BLaER1 (cell line): ENCODE data around the gene ZSCAN30.

ENCODE experiments used
- H3K27ac ChIP-seq: shearing (Covaris generic); formaldehyde crosslinking; 2 replicates; pipeline ENCODE4 v1.8.1; 2022
- H3K27me3 ChIP-seq: shearing (Covaris generic); formaldehyde crosslinking; 2 replicates; pipeline ENCODE4 v1.8.1; 2022
- H3K36me3 ChIP-seq: shearing (Covaris generic); formaldehyde crosslinking; 2 replicates; pipeline ENCODE4 v1.8.1; 2022
- H3K4me1 ChIP-seq: shearing (Covaris generic); formaldehyde crosslinking; 2 replicates; pipeline ENCODE4 v1.8.1; 2022
- H3K4me2 ChIP-seq: shearing (Covaris generic); formaldehyde crosslinking; 2 replicates; pipeline ENCODE4 v1.8.1; 2022
- H3K4me3 ChIP-seq: shearing (Covaris generic); formaldehyde crosslinking; 2 replicates; pipeline ENCODE4 v1.8.1; 2022
- H3K9ac ChIP-seq: shearing (Covaris generic); formaldehyde crosslinking; 2 replicates; pipeline ENCODE4 v1.8.1; 2022
- H3K9me3 ChIP-seq: shearing (Covaris generic); formaldehyde crosslinking; 2 replicates; pipeline ENCODE4 v1.8.1; 2022
- H4K20me1 ChIP-seq: shearing (Covaris generic); formaldehyde crosslinking; 2 replicates; pipeline ENCODE4 v1.8.1; 2022
- Cebpa-rat ChIP-seq: shearing (Covaris generic); IDR thresholded peaks from 2 replicates; pipeline ENCODE4 v1.8.1; 2022

Gene ZSCAN30

DNA sequence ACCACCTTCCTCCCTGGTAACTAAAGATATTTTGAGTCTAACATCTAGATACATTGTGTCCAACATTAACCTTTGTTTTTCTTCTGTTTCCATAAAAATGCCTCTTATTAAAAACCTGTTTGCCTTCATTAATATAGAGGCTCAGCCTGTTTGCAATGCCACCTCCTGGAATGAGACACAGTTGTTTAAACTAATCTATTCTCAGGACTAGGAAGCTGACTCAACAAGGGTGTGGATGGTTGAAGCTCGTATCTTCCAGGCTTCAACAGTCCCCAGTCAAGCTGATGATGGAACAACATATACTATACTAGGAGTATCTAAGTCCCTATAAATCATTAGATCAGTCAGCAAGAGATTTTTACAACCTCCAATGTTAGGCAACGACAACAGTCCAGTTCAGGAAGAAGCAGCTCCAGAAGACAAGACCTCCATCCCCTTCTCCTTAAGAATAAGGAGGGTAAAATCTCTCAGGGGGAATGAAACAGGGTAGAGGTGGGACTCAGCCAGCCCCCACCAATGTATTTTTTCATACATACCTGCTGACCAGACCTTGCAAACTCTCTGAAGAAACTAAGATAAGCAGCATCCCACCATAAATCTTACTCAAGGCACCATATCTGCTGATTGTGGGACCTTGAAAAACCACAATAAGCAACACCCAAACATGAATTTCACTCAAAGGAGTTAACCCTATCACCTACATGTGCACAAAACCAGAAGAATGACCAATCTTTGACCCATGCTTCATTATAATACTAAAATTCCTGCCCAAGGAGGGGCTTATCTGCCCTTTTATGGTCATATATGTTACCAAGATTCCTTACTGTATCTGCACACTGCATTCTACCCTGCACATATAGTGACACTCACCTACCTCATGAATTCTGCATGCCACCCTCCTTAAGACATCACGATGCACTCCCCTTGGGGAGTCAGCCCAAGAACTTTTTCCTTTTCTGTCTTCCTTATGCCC lies 32.7 kb upstream of the ZSCAN30 start:
- no peaks in the 10 kb centered on the region for H3K9me3 ChIP-seq
- H3K4me1 ChIP-seq: no peaks in the 10 kb centered on the region; the same call in 1 of the 2 replicates
- H3K9ac ChIP-seq: no peak overlapping the region
- H3K4me3 ChIP-seq: no peak overlapping the region
- no peak for TF ChIP-seq Cebpa-rat
- no peak overlapping the region for H3K27ac ChIP-seq
- no peaks in the 10 kb centered on the region for H3K27me3 ChIP-seq
- H3K36me3 ChIP-seq: no peaks in the 10 kb centered on the region
- H4K20me1 ChIP-seq: no peaks in the 10 kb centered on the region
- H3K4me2 ChIP-seq: no peak overlapping the region

DNA sequence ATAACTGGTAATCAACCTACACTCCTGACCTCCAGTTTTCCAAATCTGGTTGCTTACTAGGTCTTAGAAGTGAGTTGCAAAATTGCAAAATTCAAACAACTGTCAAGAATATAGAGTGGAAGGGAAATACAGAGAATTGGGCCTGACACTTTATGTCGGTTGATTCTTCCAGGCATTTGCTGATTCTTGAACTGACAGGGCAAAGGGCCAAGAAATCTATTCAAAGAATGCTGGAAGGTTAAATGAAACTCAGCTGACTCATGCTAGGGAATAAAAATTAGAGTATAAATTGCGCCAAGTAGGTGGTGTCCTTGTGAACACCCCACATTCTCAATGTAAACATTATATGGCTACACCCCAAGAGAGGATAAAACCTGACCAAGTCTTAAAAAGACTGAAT lies 21.5 kb upstream of the ZSCAN30 start:
- H3K4me1 ChIP-seq: no peaks in the 10 kb centered on the region
- H3K4me3 ChIP-seq: no peak overlapping the region
- H3K9ac ChIP-seq: no peak overlapping the region
- no peaks in the 10 kb centered on the region for H3K27me3 ChIP-seq
- no peaks in the 10 kb centered on the region for H4K20me1 ChIP-seq
- no peak overlapping the region for H3K4me2 ChIP-seq
- H3K36me3 ChIP-seq: peaks cover 38% of the 10 kb centered on the region
- no peak overlapping the region for H3K27ac ChIP-seq
- peaks cover 74% of the 10 kb centered on the region for H3K9me3 ChIP-seq
- TF ChIP-seq Cebpa-rat: no peak

DNA sequence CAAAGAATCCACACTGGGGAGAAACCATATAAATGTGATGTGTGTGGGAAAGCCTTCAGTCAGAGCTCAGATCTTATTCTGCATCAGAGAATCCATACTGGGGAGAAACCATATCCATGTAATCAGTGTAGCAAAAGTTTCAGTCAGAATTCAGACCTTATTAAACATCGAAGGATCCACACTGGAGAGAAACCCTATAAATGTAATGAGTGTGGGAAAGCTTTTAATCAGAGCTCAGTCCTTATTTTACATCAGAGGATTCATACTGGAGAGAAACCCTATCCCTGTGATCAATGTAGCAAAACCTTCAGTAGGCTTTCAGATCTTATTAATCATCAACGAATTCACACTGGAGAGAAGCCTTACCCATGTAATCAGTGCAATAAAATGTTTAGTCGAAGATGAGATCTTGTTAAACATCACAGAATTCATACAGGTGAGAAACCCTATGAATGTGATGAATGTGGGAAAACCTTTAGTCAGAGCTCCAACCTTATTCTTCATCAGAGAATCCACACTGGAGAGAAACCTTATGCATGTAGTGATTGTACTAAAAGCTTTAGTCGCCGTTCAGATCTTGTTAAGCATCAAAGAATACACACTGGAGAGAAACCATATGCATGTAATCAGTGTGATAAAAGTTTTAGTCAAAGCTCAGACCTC lies 16.7 kb upstream of the ZSCAN30 start:
- H3K27ac ChIP-seq: no peak overlapping the region
- H3K27me3 ChIP-seq: no peaks in the 10 kb centered on the region
- H3K4me2 ChIP-seq: no peak overlapping the region
- H3K4me1 ChIP-seq: no peaks in the 10 kb centered on the region
- H3K9ac ChIP-seq: no peak overlapping the region
- no peaks in the 10 kb centered on the region for H4K20me1 ChIP-seq
- 0 out of 2 replicates have a peak overlapping the region, but pooled peaks have one; percentile 34 for H3K4me3 ChIP-seq
- peaks cover 85% of the 10 kb centered on the region for H3K36me3 ChIP-seq
- TF ChIP-seq Cebpa-rat: no peak
- peaks cover 99% of the 10 kb centered on the region for H3K9me3 ChIP-seq

DNA sequence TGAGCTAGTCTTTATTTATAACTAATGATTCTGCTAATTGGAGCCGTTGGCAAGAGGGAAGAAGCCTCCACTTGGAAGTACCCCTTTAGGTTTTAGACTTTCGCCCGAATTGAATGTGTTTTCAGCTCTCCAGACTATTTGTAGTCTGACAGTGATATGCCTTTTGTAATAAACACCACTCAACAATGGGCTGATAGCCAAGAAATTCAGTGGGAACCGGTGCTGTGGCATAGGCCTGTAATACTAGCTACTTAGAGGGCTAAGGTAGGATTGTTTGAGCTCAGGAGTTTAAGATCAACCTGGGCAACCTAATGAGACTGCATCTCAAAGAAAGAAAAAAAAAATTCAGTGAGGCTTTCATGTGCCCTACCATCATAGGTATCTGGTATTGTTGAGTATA lies 13.6 kb upstream of the ZSCAN30 start:
- no peak overlapping the region for H3K4me2 ChIP-seq
- no peak overlapping the region for H3K27ac ChIP-seq
- no peaks in the 10 kb centered on the region for H4K20me1 ChIP-seq
- H3K4me3 ChIP-seq: peak overlapping the region; percentile 8; the same call in 1 of the 2 replicates
- TF ChIP-seq Cebpa-rat: no peak
- no peaks in the 10 kb centered on the region for H3K4me1 ChIP-seq
- peaks cover 99% of the 10 kb centered on the region for H3K9me3 ChIP-seq
- no peaks in the 10 kb centered on the region for H3K27me3 ChIP-seq
- H3K9ac ChIP-seq: no peak overlapping the region
- H3K36me3 ChIP-seq: peaks cover 93% of the 10 kb centered on the region

DNA sequence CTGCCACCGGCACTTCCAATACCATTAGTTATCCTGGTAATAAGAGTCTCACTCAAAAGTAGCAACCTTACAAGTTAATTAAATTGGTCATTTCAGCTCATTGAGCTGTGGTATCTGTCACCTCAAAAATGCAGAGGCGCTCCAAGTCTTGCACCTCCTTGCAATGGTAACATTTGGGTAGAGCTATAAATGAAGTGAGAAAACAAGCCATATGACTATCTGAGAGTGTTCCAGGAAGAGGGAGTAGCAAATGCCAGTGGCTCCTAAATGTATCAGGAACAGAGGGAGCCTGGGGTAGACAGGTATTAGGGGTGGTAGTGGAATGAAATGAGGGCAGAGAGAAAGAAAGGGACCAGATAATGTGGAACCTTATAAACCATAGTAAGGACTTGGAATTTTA lies 6.0 kb upstream of the ZSCAN30 start:
- no peak overlapping the region for H3K27ac ChIP-seq
- H3K9me3 ChIP-seq: peaks cover 57% of the 10 kb centered on the region
- no peak overlapping the region for H3K4me2 ChIP-seq
- H3K36me3 ChIP-seq: peaks cover 82% of the 10 kb centered on the region
- H3K9ac ChIP-seq: no peak overlapping the region
- H3K4me3 ChIP-seq: no peak overlapping the region
- TF ChIP-seq Cebpa-rat: no peak
- H4K20me1 ChIP-seq: no peaks in the 10 kb centered on the region; the same call in 1 of the 2 replicates
- H3K4me1 ChIP-seq: peaks cover 11% of the 10 kb centered on the region
- H3K27me3 ChIP-seq: no peaks in the 10 kb centered on the region

DNA sequence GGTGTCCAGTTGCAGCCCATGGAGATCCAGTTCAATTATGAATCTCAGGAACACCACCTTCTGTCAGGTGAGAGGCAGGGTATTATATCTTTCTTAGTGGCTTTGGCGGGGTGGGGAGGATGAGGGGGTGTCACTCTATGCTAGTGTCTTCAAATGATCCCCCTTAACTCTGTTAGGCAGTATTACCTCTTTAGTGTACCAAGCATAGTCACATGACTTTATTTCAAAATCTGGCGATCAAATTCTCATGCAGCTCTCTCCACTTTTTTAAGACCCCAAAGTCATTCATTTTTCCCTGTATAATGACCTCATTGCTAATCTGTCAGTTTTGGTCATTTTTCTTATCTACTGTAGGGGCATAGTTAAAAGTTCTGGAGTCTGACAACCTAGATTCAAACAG lies 1.1 kb upstream of the ZSCAN30 start:
- H3K36me3 ChIP-seq: peaks cover 40% of the 10 kb centered on the region
- peaks cover 26% of the 10 kb centered on the region for H3K9me3 ChIP-seq
- no peaks in the 10 kb centered on the region for H3K27me3 ChIP-seq
- H3K4me3 ChIP-seq: peak overlapping the region; percentile 75
- peak overlapping the region; percentile 83; the same call in 1 of the 2 replicates for H3K27ac ChIP-seq
- H3K9ac ChIP-seq: peak overlapping the region; percentile 84
- H4K20me1 ChIP-seq: no peaks in the 10 kb centered on the region; the same call in 1 of the 2 replicates
- peak overlapping the region; percentile 91 for H3K4me2 ChIP-seq
- TF ChIP-seq Cebpa-rat: no peak
- H3K4me1 ChIP-seq: peaks cover 26% of the 10 kb centered on the region

DNA sequence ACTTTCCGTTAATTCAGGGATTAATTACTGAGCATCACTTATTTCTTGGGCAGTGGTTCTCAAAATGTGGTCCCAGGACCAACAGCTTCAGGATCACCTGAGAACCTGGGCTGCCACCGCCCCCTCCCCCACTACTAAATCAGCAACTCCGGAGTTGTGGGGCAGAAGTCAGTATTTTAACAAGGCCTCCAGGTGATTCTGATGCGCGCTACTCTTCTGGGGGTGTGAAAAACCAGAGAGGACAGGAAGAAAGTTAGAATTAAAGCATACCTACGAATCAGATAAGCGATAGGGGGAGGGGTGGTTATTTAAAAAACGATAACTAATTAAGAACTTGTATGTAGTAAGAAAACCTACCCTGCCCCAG lies 319 bp downstream of the ZSCAN30 start:
- Histone ChIP-seq H4K20me1 (no peaks in the 10 kb centered on the region; the same call in 1 of the 2 replicates), H3K27me3 (no peaks in the 10 kb centered on the region), H3K9ac (peak overlapping the region; percentile 84), H3K27ac (peak overlapping the region; percentile 83), H3K4me3 (peak overlapping the region; percentile 75), H3K4me1 (peaks cover 26% of the 10 kb centered on the region), H3K9me3 (peaks cover 18% of the 10 kb centered on the region), H3K4me2 (peak overlapping the region; percentile 91), H3K36me3 (peaks cover 29% of the 10 kb centered on the region)
- TF ChIP-seq Cebpa-rat: no peak

DNA sequence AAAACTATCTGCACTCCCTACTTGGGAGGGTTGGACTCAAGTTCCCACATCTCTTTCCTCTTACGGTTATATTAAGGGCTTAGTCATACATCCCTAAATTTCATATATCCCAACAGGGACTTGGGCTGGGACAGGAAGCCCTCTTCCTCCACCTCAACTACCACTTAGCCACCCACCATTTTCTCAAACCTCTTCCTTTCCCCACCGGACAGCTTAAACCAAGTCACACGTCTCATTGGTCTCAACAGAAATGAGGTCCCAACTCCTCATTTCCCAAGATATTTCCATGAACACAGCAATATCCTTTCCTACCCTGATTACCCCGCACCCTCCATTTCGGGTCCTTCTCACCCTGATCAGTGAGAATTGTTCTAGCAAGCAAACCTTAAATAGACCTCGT lies 736 bp downstream of the ZSCAN30 start:
- Histone ChIP-seq H3K4me1 (peaks cover 26% of the 10 kb centered on the region), H3K27ac (peak overlapping the region; percentile 83), H3K4me2 (peak overlapping the region; percentile 91), H3K4me3 (peak overlapping the region; percentile 75), H3K9me3 (peaks cover 22% of the 10 kb centered on the region), H3K9ac (peak overlapping the region; percentile 84), H3K27me3 (no peaks in the 10 kb centered on the region), H4K20me1 (no peaks in the 10 kb centered on the region; the same call in 1 of the 2 replicates), H3K36me3 (peaks cover 29% of the 10 kb centered on the region)
- TF ChIP-seq Cebpa-rat: no peak

DNA sequence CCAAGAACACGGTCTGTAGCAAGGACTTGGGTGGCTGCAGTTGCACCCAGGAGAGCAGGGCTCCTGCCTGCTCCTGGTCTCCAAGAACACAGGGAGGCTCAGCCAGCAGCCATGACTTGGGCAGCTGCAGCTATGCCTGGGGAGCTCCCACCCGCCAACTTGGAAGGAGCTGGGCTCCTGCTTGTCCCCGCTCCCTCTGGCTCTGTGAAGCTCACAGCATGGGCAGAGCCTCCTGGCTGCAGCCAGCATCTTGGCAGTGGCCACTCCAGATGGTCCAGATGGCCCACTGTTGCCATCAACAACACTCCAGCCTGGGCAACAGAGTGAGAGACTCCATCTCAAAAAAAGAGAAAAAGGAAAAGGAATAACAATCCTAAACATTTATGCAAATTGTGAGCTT lies 5.2 kb downstream of the ZSCAN30 start:
- no peak for TF ChIP-seq Cebpa-rat
- H3K27me3 ChIP-seq: no peaks in the 10 kb centered on the region
- peak overlapping the region; percentile 2; the same call in 1 of the 2 replicates for H3K4me3 ChIP-seq
- H4K20me1 ChIP-seq: no peaks in the 10 kb centered on the region
- peaks cover 11% of the 10 kb centered on the region for H3K4me1 ChIP-seq
- no peak overlapping the region for H3K27ac ChIP-seq
- no peak overlapping the region for H3K4me2 ChIP-seq
- H3K36me3 ChIP-seq: peaks cover 28% of the 10 kb centered on the region
- H3K9me3 ChIP-seq: peaks cover 35% of the 10 kb centered on the region
- H3K9ac ChIP-seq: no peak overlapping the region
